ENCODE data around the gene STAU1.
"Not testable (repeated sequence)": the region's sequence is repeated elsewhere in the genome, so short reads cannot be mapped to it uniquely, and the experiment has no call there.

Gene STAU1

DNA sequence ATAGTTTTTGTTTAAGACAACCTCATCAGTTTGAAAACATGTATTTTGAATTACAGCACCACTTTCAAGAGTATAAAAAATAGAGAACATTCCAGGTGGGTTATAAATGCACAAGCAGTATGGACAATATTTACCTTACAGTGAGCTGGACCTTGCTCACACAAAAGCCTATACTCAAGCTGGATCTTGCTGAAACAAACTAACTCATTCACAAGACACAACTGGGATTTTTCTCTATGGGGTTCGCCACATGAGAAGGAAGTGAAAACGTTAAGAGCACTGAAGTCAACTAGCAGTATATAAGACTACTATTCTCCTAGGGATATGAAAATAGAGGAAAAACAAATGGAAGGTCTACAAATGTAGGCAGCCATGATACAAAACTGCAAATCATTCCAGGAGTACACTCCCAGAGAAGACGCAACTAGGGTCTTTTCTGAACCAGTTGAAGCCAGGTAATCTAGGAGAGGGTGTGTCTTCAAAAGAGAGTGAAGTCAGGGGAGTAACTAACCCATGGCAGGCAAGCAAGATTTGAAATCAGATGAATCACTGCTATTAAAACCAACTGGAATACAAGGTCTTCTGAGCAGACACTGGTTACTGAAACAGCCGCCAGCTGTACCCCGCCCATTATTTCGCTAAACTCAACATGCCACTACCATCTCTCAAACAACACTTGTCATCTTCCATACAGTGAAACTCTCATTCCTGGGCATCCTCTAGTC, 26.5 kb downstream of the STAU1 start:
- FAIRE-seq, result no peak

DNA sequence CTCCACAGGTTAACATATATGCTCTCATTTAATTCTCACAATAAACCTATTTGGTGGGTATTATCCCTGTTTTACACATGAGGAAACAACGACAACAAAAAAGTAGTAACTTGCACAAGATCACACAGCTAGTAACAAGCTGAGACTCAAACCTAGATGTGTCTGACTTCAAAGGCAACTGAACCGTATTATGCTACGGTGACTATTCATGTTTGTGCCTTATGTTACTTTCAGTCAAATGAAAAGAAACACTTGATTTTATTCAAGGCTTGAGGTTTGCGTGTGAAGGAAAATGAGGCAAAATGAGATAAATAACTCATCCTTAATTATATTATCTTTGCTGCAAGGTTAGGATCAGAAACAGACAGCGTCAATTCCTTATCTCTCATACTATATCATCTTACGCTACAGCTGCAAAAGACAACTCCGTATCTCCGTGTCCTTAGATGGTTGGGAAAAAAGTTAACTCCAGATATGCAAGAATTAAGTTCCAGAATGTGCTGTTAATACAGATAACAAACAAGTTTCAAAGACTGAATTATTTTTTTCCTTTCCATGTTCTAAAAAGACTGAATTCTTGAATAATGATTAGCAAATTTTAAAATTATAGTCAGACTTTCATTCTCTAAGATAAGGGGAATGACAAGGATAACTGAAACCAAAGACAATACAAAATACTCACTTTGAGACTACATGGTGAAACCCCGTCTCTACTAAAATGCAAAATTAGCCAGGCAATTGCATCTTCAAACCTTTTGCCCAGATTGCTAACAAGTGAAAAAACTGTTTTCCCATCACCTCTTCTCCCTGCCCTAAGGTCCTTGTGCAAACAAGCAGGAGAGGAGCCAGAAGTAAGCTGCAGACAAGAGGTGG, 27.8 kb downstream of the STAU1 start:
- FAIRE-seq, result no peak

DNA sequence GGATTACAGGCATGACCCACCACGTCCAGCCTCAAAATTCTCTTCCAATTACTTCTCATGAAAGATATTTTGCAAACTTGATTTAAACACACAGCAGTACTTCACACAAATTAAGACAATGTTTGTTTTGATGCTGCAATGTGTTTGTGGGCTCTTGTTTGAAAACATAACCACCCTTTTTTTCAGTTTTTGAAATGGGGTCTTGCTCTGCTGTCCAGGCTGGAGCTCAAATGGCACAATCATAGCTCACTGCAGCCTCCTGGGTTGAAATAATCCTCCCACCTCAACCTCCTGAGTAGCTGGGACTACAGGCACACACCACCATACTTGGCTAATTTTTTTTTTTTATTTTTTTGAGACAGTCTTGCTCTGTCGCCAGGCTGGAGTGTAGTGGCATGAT, 31.0 kb downstream of the STAU1 start:
- FAIRE-seq, result no peak

DNA sequence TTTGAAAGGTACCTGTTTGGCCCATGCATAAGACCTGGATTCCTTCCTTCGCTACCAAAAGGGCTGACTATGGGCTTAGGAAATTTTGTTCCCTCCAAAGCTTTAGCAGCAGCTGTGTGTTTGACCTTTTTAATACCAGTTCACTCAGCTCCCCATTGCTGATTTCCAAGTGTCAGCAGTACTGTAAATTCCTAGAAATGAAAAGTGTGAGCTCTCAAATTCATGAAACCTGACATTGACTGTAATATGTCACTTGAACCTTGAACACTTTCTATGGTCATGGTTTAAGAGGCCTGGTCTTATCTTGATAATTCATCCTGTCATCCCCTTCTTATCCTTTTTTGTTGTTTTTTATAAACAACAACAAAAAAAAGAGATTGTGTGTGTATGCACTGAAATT, 31.7 kb downstream of the STAU1 start:
- FAIRE-seq, result no peak

DNA sequence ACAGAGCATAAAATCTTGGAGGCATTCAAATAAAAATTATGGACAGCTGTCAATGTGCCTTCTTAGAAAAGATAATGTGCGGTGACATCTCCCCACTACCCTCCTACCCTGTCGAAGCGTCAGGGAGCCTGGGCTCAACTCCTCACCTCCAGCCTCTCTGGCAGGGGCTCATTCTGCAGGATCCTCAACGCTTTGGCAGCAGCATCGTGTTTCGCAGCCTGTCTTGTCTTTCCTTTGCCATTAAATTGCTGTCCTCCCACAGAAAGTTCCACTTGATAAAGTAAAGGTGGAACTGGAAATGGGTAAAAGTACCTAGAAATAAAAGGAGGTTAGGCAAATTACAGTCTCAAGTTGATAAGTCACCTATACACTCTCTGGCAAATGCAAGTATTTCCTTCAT, 36.7 kb downstream of the STAU1 start:
- no peak for FAIRE-seq

DNA sequence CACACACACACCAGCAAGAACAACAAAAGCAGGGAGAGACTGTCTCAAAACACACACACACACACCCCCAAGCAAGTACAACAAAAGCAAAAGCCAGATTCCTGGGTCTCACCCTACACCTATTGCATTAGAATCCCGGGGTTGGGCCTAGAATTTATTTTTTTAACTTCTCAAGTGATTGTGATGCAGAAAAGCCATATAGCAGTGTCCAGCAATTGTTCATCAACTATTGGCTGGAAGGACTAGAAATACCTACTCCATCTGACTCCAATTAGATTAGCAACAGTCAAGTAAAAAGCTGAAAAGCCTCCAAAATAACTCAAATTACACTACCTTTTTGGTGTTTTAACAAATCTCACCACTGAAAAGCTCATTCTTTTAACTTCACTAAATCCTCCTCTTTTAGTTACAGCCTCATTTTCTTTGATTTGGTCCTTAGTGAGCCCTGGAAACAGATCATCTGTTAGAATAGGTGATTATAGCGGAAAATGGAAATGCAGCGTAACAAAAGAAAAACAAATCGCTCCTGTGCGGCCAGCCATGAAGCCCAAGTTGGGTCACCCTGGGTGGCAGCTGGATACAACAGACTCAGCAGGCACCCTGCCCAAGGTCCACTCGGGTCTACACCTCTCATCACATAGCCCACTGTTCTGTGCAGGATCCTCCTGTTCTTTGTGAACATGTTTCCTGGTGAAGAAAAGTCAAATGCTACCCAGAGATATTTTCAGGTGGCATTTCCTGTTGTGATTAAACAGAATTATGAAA, 38.7 kb downstream of the STAU1 start:
- FAIRE-seq, result no peak

DNA sequence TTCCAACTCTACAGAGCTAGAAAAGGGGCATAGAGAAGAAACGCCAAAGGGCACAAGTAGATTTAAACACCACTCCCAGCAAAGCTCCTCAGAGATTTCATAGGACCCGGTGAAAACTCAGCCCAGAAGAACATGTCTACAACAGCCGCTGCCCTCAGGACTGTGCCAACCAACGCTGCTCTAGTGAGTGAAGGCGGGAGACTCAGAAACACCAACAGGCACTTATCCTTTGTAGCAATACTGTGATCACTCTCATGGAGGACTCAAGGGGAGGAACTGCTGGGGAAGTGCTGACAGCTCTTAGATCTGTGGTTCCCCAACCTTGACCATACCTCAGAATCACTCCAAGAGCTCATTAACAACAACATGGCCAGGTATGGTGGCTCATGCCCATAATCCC, 39.5 kb downstream of the STAU1 start:
- no peak for FAIRE-seq

DNA sequence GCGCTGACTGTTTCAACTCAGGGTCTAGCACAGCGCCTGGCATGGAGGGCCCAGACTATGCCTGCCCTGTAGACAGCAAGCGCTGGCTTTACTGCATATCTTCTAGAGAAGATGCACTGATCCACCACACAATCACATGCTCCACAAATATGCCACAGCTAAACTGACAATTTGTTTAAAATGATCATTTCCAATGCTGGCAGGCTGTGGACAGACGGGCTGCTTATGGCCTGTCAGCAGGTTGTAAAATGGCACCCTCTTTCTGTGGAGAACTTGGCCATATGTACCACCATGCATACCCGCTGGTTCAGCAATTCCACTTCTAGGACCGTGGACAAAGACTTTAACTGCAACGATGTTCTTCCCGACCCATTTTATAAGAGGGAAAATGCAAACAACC, 40.8 kb downstream of the STAU1 start:
- FAIRE-seq, result no peak

DNA sequence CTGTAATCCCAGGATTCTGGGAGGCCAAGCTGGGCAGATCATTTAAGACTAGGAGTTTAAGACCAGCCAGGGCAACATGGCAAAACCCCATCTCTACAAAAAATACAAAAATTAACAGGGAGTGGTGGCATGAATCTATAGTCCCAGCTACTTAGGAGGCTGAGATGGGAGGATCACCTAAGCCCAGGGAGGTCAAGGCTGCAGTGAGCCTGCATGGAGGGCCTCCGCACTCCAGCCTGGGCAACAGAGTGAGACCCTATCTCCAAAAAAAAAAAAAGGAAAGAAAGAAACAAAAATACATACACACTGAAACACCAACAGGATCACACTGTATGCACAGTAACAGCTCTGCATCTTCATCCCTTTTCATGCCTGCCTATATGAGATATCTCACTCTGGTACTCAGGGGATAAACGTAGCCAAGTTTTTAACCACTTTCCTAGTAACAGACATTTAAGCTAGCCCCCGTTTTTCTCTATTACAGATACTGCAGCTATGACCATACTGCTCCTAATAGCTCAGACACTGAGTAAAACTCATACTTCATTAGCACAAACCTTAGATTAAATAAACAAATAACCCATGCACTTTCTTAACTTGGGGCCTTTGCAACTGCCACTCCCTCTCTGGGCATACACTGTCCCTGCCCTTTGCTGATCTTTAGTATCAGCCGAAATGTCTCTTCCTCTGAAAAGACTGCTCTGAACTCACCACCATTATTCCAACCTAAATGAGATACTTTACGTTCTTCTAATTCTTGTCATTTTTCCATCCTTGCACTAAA, 41.5 kb downstream of the STAU1 start:
- FAIRE-seq, result no peak

DNA sequence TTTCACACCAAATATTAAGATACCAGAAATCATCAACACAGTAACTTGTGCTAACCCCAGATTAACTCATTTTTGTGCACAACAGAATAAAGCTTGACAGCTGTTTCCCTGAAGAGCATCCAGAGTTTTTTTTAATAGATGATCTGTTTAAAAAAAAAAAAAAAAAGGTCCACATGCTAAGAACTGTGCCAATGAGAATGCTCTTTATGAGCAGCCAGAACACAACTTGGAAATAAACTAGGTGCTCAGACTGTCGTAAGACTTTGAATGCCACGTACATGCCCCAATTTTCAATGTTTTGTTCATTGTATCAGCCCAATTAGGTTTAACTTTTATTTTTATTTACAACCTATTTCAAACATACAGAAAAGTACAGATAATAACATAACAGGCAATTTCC, 47.3 kb downstream of the STAU1 start:
- FAIRE-seq, result no peak

DNA sequence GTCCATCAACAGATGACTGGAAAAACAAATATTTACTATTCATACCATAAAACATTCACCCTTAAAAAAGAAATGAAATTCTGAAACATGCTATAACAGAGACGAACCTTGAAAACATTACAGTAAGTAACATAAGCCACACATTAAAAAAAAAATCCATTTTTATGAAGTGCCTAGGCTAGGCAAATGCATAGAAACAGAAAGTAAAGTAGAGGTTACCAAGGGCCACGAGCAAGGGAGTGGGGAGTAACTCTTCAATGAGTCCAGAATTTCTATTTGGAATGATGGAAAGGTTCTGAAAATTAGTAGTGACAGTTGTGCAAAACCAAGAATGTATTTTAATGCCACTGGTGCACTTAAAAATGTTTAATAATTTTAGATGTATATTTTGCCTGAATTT, 47.7 kb downstream of the STAU1 start:
- FAIRE-seq, result no peak

DNA sequence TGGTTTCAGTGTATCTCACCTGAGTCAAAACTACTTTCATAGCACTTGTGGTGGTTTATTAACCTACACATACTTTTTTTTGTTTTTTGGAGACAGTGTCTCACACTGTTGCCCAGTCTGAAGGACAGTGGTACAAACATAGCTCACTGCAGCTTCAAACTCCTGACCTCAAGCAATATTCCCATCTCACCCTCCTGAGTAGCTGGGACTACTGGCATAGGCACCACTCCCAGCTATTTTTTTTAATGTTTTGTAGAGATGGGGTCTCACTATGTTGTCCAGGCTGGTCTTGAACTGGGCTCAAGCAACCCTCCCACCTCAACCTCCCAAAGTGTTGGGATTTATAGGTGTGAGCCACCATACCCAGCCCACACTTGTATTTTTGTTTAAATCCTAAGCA, 49.7 kb downstream of the STAU1 start:
- no peak for FAIRE-seq

DNA sequence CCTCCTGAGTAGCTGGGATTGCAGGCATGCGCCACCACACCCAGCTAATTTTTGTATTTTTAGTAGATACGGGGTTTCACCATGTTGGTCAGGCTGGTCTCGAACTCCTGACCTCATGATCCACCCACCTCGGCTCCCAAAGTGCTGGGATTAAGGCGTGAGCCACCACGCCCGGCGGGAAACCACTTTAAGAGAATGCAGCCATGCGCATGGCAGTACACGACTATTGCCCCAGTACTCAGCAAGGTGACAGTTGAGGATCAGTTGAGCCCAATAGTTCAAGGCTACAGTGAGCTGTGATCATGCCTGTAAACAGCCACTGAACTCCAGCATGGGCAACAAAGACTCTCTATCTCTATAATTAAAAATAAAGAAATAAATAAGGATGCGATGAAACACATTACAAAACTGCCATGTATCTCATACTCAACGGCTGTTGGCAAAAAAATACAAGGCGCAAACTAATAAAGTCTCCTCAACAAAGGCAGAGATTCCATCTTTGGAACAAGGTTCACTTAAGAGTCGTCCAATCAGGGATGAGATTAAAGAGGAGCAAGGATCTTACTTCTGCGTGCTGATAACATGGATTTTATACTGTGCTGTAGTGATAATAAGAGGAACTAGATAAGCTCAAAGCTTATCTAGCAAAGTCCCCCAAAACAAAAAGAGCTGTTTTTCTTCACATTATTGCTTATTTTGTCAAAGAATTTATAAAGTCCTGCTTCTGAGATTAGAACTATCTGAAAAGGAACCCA, 51.1 kb downstream of the STAU1 start:
- FAIRE-seq, result no peak

DNA sequence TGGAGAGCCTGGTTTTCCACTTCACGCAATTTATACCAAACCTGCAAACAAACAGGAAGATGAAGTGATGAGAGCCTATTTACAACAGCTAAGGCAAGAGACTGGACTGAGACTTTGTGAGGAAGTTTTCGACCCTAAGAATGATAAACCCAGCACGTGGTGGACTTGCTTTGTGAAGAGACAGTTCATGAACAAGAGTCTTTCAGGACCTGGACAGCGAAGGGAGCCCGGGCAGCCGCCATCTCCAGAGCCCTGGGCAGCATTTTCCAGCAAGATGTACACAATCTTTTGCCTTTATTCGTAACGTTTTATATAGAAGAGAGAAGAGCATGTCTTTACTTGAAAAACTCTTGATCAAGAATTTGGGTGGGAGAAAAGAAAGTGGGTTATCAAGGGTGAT, 53.3 kb downstream of the STAU1 start:
- FAIRE-seq, result not testable (repeated sequence)

DNA sequence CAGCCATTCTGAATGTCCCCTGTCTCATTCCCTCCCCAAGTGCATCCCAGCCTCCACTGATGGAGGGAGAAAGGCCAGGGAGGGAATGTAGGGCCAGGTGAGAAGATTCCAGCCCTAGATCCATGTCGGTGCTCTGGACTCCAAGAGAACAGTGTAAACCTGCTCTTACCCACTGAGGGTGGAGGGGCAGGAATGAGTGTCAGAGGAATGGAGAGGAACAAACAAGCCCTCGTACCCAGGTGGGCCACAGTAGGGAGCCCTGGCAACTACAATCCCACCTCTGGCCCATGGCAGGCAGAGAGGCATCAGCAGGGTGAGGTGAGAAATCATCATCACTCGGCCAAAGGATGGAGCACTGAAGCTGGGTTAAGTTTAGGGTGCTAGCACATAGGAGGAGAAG, 54.6 kb downstream of the STAU1 start:
- FAIRE-seq, result no peak

DNA sequence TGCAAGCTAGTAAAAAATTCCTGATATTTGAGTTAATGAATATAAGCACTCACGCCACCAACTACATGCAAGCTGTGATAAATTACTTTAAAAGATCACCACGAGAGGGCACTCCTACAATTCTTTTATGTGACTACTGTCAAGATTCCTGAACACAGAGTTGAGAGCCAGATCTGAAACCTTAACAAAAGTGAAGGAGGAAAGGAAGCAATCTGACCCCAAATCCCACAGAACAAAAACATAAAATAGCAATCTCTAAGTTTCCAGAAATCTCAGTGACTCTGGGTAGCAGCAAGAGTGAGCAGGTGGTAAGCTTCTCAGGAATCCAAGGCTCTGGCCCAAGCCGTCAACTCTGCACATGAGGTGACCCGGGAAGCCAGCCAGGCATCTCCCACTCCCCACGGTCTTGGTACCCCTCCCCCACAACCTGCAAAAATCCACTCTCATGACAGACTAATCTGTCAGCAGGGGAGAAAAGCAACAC, 55.1 kb downstream of the STAU1 start:
- no peak for FAIRE-seq

DNA sequence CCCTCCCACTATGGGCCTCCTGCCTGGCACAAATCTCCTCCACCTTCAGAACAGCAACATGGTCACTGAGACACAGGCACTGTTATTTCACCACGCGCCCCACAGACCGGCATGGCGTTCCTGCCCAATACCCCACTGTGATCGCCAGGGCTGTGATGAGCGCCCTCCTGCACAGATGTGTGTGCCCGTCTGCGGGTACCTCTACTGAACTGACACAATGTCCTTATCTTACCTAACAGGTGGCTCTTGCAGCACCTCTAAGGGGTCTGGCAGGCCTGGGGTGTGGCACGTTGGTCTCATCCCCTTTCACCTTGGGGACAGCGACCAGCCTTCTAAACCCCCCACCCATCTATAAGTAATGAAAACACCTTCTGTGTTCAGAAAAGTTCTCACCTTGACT, 64.2 kb downstream of the STAU1 start:
- no peak for FAIRE-seq

DNA sequence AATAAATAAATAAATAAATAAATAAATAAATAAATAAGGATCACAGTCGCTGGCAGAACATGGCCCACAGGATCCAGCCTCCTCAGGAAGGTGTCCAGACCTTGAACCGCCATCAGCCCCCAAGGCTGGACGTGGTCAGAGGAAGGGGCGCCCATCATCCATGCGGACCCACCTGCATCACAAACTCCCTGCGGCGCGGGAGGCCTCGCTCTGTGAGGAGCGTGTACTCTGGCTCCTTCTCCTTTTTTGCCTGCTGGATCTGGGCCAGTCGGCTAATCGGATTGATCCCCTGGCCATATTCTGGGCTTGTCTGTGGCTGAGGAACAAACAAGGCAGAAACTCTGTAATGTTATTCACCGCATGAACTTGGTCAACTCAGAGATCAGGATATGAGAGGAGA, 65.2 kb downstream of the STAU1 start:
- FAIRE-seq, result no peak

DNA sequence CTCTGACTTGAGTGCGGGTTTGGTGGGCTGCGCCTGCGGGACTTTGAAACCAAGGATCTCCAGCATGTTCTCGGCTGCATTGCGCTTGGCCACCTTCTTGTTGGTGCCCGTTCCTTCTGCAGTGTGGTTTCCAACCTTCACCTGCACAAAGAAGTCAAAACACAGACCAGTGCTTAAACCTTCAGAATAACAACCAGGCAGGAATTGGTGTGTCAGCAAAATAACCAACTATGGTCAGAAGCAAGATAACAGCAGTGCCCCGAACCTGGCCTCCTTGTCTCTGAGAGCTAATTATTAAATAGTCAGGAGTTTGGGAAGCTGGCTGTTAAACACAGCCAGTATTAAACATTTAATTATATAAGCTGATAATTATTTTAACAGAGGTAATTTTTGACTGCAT, 68.1 kb downstream of the STAU1 start:
- FAIRE-seq, result no peak

DNA sequence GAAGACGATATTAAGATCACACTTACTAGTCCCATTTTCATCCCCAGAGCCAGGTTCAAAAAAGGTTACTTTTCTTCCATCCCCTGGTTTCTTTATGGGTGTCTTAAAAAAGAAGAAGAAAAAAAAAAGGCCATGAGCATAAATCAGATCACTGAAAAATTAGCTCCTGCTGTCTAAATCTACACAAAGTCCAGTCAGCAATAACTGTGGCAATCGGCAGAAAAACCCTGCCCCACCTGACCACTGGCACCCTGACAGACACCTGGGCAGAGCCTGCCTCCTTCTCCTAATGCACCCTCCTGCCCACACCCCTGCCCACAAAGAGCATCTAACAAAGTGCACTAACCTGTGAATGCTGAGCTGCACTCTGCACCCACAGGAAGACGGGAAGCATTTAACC, 69.8 kb downstream of the STAU1 start:
- no peak for FAIRE-seq

DNA sequence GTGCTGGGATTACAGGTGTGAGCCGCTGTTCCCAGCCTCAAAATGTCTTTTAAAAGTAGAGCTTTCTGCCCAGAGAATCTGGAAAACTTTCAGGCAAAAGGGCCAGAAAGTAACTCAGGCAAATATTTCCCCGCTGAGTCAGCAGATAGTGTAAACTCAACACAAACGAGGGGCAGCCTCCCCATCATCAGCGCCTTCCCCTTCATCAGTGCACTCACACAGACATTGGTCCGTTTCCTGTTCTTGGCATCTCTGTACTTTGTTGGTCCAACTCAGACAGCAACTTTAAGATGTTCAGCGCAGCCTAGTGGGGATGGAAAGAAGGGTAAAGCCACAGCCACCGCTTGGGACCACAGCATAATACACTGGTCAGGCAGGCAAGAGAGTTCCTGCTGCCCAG, 72.6 kb downstream of the STAU1 start:
- FAIRE-seq, result no peak
